OCI-LY1 (cell line): ENCODE data around the gene EIPR1.

Experiments used
- H2AFZ ChIP-seq: fragments of 200-600 bp; sonication (generic), shearing (Covaris generic); 2 replicates; pipeline ENCODE4 v1.6.0; 2014; ENCODE audit warnings: antibody characterized with exemption, mild to moderate bottlenecking, low read length
- H3F3A ChIP-seq: fragments of 200-600 bp; sonication (generic), shearing (Covaris generic); 2 replicates; pipeline ENCODE4 v1.6.0; 2014; ENCODE audit warnings: mild to moderate bottlenecking, antibody characterized with exemption, low read length, moderate library complexity; ENCODE audit not compliant: insufficient read depth
- H3K27ac ChIP-seq: fragments of 200-600 bp; sonication (generic); 2 replicates; pipeline ENCODE4 v1.5.1; 2014; ENCODE audit warnings: low read length, mixed run types, mild to moderate bottlenecking, low read depth; ENCODE audit not compliant: poor library complexity, severe bottlenecking
- H3K27me3 ChIP-seq: fragments of 200-600 bp; sonication (generic); 2 replicates; pipeline ENCODE4 v1.6.0; 2014; ENCODE audit warnings: antibody characterized with exemption, mild to moderate bottlenecking, low read length, moderate library complexity; ENCODE audit not compliant: insufficient read depth
- H3K36me3 ChIP-seq: fragments of 200-600 bp; sonication (generic); 2 replicates; pipeline ENCODE4 v1.6.1; 2014; ENCODE audit warnings: mild to moderate bottlenecking, antibody characterized with exemption, low read length, moderate library complexity, mixed read lengths; ENCODE audit not compliant: insufficient read depth
- H3K4me1 ChIP-seq: fragments of 200-600 bp; sonication (generic); 2 replicates; pipeline ENCODE4 v1.5.1; 2014; ENCODE audit warnings: mild to moderate bottlenecking, low read length, moderate library complexity; ENCODE audit not compliant: insufficient read depth, severe bottlenecking
- H3K4me2 ChIP-seq: fragments of 200-600 bp; sonication (generic), shearing (Covaris generic); 2 replicates; pipeline ENCODE4 v1.6.1; 2014; ENCODE audit warnings: low read length
- H3K4me3 ChIP-seq: fragments of 200-600 bp; sonication (generic); 2 replicates; pipeline ENCODE4 v1.5.1; 2014; ENCODE audit warnings: low read length, low read depth, mild to moderate bottlenecking, mixed read lengths; ENCODE audit not compliant: poor library complexity, severe bottlenecking
- H3K79me2 ChIP-seq: fragments of 200-600 bp; shearing (Covaris generic); 2 replicates; pipeline ENCODE4 v1.6.1; 2016; ENCODE audit warnings: mixed run types, low read length, mixed read lengths; ENCODE audit not compliant: insufficient read depth
- H3K9ac ChIP-seq: fragments of 200-600 bp; sonication (generic), shearing (Covaris generic); 2 replicates; pipeline ENCODE4 v1.6.1; 2014; ENCODE audit warnings: mild to moderate bottlenecking, low read length, mixed read lengths
- H3K9me2 ChIP-seq: fragments of 200-600 bp; sonication (generic), shearing (Covaris generic); 2 replicates; pipeline ENCODE4 v1.6.1; 2014; ENCODE audit warnings: low read depth, mild to moderate bottlenecking, low read length, mixed read lengths
- H3K9me3 ChIP-seq: fragments of 200-600 bp; shearing (Covaris generic); 2 replicates; pipeline ENCODE4 v1.6.1; 2014; ENCODE audit warnings: low read length, mixed read lengths
- H4K20me1 ChIP-seq: fragments of 200-600 bp; sonication (generic), shearing (Covaris generic); 2 replicates; pipeline ENCODE4 v1.6.0; 2016; ENCODE audit warnings: mild to moderate bottlenecking, low read length; ENCODE audit not compliant: insufficient read depth
- EZH2 ChIP-seq: fragments of 200-600 bp; sonication (generic), shearing (Covaris generic); IDR thresholded peaks from 2 replicates; pipeline ENCODE4 v1.8.0; 2017; ENCODE audit warnings: borderline replicate concordance, mixed run types, mild to moderate bottlenecking, antibody characterized with exemption, low read length, moderate library complexity, mixed read lengths
- TF ChIP-seq, protein P1 (sequence below): fragments of 200-600 bp; sonication (generic), shearing (Covaris generic); IDR thresholded peaks from 2 replicates; pipeline ENCODE4 v1.5.1; 2017; ENCODE audit warnings: mild to moderate bottlenecking, antibody characterized with exemption, low read length, moderate library complexity, mixed read lengths

Gene EIPR1

DNA sequence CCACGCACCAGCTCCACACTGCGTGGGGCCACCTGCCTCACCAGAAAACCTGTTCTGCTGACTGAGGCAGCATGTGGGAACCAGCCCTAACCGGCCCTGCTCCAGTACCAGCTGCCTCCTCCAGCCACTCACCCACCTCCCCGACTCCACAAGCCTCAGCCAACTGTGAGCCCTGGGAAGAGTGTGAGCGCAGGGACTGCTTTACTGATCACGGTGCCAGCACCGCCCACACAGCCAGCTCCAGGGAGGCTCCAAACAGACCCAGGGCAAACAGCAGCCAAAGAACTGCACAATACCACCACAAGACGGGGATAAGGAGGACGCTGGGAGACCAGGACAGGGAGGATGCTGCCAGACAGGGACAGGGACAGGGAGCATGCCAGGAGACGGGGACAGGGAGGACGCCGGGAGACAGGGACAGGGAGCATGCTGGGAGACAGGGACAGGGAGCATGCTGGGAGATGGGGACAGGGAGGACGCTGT is 28.4 kb downstream of the EIPR1 start:
- Histone ChIP-seq H3F3A (no peaks in the 10 kb centered on the region), H3K4me3 (no peak overlapping the region), H2AFZ (no peak overlapping the region), H3K36me3 (peaks cover 67% of the 10 kb centered on the region), H3K27me3 (no peaks in the 10 kb centered on the region), H3K4me1 (no peaks in the 10 kb centered on the region), H3K9me3 (no peaks in the 10 kb centered on the region), H3K79me2 (no peaks in the 10 kb centered on the region), H4K20me1 (no peaks in the 10 kb centered on the region), H3K9ac (no peak overlapping the region), H3K9me2 (no peaks in the 10 kb centered on the region), H3K27ac (no peak overlapping the region), H3K4me2 (no peak overlapping the region)
- no peak for TF ChIP-seq EZH2
- TF ChIP-seq, protein P1, sequence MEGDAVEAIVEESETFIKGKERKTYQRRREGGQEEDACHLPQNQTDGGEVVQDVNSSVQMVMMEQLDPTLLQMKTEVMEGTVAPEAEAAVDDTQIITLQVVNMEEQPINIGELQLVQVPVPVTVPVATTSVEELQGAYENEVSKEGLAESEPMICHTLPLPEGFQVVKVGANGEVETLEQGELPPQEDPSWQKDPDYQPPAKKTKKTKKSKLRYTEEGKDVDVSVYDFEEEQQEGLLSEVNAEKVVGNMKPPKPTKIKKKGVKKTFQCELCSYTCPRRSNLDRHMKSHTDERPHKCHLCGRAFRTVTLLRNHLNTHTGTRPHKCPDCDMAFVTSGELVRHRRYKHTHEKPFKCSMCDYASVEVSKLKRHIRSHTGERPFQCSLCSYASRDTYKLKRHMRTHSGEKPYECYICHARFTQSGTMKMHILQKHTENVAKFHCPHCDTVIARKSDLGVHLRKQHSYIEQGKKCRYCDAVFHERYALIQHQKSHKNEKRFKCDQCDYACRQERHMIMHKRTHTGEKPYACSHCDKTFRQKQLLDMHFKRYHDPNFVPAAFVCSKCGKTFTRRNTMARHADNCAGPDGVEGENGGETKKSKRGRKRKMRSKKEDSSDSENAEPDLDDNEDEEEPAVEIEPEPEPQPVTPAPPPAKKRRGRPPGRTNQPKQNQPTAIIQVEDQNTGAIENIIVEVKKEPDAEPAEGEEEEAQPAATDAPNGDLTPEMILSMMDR = no peak

DNA sequence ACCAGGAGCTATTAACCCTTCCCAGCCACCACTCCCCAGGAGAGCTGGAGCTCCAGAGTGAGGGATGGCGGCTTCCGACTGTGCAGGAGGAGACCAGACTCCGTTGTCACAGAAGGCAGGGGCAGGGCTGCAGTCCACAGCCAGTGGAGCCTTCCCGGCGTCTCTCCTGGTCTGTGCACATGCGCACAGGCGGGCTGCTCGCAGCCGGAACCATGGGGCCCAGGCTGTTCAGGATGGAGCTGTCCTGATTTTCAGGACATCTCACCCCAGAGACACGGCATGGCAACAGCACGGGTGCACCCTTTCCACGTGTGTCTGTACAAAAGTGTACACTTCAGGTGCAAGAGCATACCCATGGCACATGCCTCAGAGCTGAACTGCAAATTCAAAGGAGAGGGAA is 28.9 kb downstream of the EIPR1 start:
- Histone ChIP-seq H3K4me2 (no peak overlapping the region), H3F3A (no peaks in the 10 kb centered on the region), H3K9me3 (no peaks in the 10 kb centered on the region), H3K27me3 (no peaks in the 10 kb centered on the region), H3K79me2 (no peaks in the 10 kb centered on the region), H3K9me2 (no peaks in the 10 kb centered on the region), H4K20me1 (no peaks in the 10 kb centered on the region), H3K27ac (no peak overlapping the region), H3K4me1 (no peaks in the 10 kb centered on the region), H2AFZ (no peak overlapping the region), H3K36me3 (peaks cover 62% of the 10 kb centered on the region), H3K9ac (no peak overlapping the region), H3K4me3 (no peak overlapping the region)
- TF ChIP-seq EZH2 = no peak
- TF ChIP-seq, protein P1 = no peak

DNA sequence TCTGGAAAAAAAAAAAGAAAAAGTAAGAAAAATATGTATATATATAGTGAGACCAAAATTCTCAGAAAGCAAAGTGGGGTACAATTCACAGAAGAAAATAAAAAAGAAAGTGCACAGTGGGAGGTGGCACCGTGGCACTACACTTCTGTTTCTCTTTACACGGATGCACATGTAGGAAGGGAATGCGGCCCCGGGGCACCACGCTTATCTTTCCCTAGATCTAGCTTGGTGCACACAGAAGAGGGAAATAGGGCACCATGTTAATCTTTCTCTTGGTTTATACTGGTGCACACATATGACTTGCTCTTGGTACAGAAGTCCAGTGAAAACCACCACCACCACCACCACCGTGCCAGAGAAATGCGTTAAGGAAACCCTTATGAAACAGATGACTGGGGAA is 32.0 kb downstream of the EIPR1 start:
- no peaks in the 10 kb centered on the region for H3K4me1 ChIP-seq
- no peak overlapping the region for H2AFZ ChIP-seq
- H3K36me3 ChIP-seq = peaks cover 40% of the 10 kb centered on the region
- H3K9ac ChIP-seq = no peak overlapping the region
- H3K4me2 ChIP-seq = no peak overlapping the region
- TF ChIP-seq, protein P1 = no peak
- TF ChIP-seq EZH2 = no peak
- H3K9me2 ChIP-seq = no peaks in the 10 kb centered on the region
- H3F3A ChIP-seq = no peaks in the 10 kb centered on the region
- no peak overlapping the region for H3K27ac ChIP-seq
- H3K9me3 ChIP-seq = no peaks in the 10 kb centered on the region
- H3K4me3 ChIP-seq = no peak overlapping the region
- no peaks in the 10 kb centered on the region for H3K27me3 ChIP-seq
- H4K20me1 ChIP-seq = no peaks in the 10 kb centered on the region
- H3K79me2 ChIP-seq = no peaks in the 10 kb centered on the region
